HepG2 (cell line): ENCODE measurements around the gene C1orf216. TPM values are rescaled to one million over a fixed set of nuclear protein-coding genes. Genes with fewer than 3 reads are reported as not detected.

ENCODE experiments used
- ATAC-seq: fragments of 200-7000 bp; cut with Tn5 transposase; 3 replicates; pipeline ENCODE4 v1.9.1; 2020; ENCODE audit warnings: mild to moderate bottlenecking, moderate library complexity
- BruUV-seq: library from RNA; stranded (reverse); fragments of 400-500 nt; replicated peaks from 2 replicates; lab custom pipeline; 2021; lab: Mats Ljungman, UMichigan
- CTCF ChIA-PET: fragments of 300-600 bp; formaldehyde crosslinking; extraction: SDS; loops from one replicate; lab custom pipeline; 2021; ENCODE audit warnings: low total read pairs, inconsistent platforms, low intra/inter-chr PET ratio; lab: Yijun Ruan, JAX
- POLR2A ChIA-PET: fragments of 350-600 bp; sonication (Branson Sonifier 250); formaldehyde crosslinking; loops from one replicate; lab custom pipeline; 2020; ENCODE audit warnings: antibody characterized with exemption, inconsistent platforms; lab: Yijun Ruan, JAX
- DNase-seq: peaks from one replicate; pipeline ENCODE4 v3.0.0-alpha.2; 2015; ENCODE audit warnings: low spot score
- FAIRE-seq: peaks from 3 replicates; lab custom pipeline; 2011; peaks lifted over from hg19 to GRCh38; lab: Jason Lieb, UNC
- H2AFZ ChIP-seq: one replicate; pipeline ENCODE4 v1.6.1; 2011; ENCODE audit warnings: low read length, inconsistent platforms
- H3K27ac ChIP-seq: fragments of 300-600 bp; 3 replicates; pipeline ENCODE4 v1.8.0; 2011; ENCODE audit warnings: mixed run types, mild to moderate bottlenecking, mixed read lengths, low read length, inconsistent platforms; ENCODE audit not compliant: insufficient read depth; ENCODE audit errors: extremely low read length
- H3K27me3 ChIP-seq, 2 experiments: fragments of 200-600 bp in 1 of 2; 2 replicates in 1 of 2; 3 replicates in 1 of 2; pipeline versions ENCODE4 v1.6.0 to v1.8.0; 2011; ENCODE audit warnings: low read length in 2 of 2, mild to moderate bottlenecking in 2 of 2, moderate library complexity in 2 of 2, inconsistent platforms in 1 of 2; ENCODE audit not compliant: insufficient read depth in 2 of 2, control insufficient read depth in 1 of 2
- H3K36me3 ChIP-seq, 2 experiments: fragments of 200-600 bp in 1 of 2; replicated peaks in 1 of 2; 2 replicates in 1 of 2; 3 replicates in 1 of 2; pipeline versions ENCODE4 v1.5.1 to v1.8.0; 2011; ENCODE audit warnings: low read length in 2 of 2, inconsistent platforms in 1 of 2; ENCODE audit not compliant: insufficient read depth in 2 of 2, control insufficient read depth in 1 of 2
- H3K4me1 ChIP-seq: 2 replicates; pipeline ENCODE4 v1.5.1; 2012; ENCODE audit warnings: low read length, inconsistent platforms; ENCODE audit not compliant: insufficient read depth
- H3K4me2 ChIP-seq: 2 replicates; pipeline ENCODE4 v1.6.0; 2011; ENCODE audit warnings: low read depth, low read length, inconsistent platforms
- H3K4me3 ChIP-seq, 3 experiments: fragments of 200-600 bp in 1 of 3; sonication (generic), shearing (Covaris generic) in 1 of 3; replicated peaks in 1 of 3; 2 replicates each; pipeline ENCODE4 v1.5.1; 2011 to 2016; ENCODE audit warnings: low read length in 3 of 3, inconsistent platforms in 2 of 3, low read depth in 2 of 3, mild to moderate bottlenecking in 2 of 3, control low read depth in 1 of 3, mixed read lengths in 1 of 3; ENCODE audit not compliant: insufficient read depth in 1 of 3
- H3K79me2 ChIP-seq: one replicate; pipeline ENCODE4 v1.6.1; 2011; ENCODE audit warnings: low read length, inconsistent platforms; ENCODE audit not compliant: insufficient read depth
- H3K9ac ChIP-seq: 2 replicates; pipeline ENCODE4 v1.6.0; 2011; ENCODE audit warnings: mild to moderate bottlenecking, low read depth, low read length, inconsistent platforms; ENCODE audit not compliant: insufficient read depth
- H3K9me3 ChIP-seq: 2 replicates; pipeline ENCODE4 v1.5.1; 2012; ENCODE audit warnings: mild to moderate bottlenecking, low read length
- H4K20me1 ChIP-seq: 2 replicates; pipeline ENCODE4 v1.6.0; 2011; ENCODE audit warnings: inconsistent platforms, mild to moderate bottlenecking, low read length, moderate library complexity; ENCODE audit not compliant: insufficient read depth
- MAFF ChIP-seq: IDR thresholded peaks from 2 replicates; pipeline ENCODE4 v1.6.1; 2011; ENCODE audit warnings: low read depth, low read length, improper control_type of control experiment
- MAFK ChIP-seq, 2 experiments: IDR thresholded peaks in 1 of 2; conservative IDR thresholded peaks in 1 of 2; 2 replicates each; pipeline ENCODE4 v1.6.1; 2011; ENCODE audit warnings: improper control_type of control experiment in 2 of 2, low read length in 2 of 2
- NFE2L2 ChIP-seq: fragments of 150-350 bp; IDR thresholded peaks from 2 replicates; pipeline ENCODE4 v1.6.1; 2014; ENCODE audit warnings: low read length
- SNAPC2 ChIP-seq: sonication (generic); formaldehyde crosslinking; IDR thresholded peaks from 2 replicates; pipeline ENCODE4 v1.8.1; 2022; ENCODE audit warnings: mild to moderate bottlenecking, missing genetic modification reagents
- WGBS: methylation state at CpG from one replicate; pipeline ENCODE4 v1.1.6; 2017; ENCODE audit warnings: low lambda C conversion rate; 5-methylcytosine and 5-hydroxymethylcytosine counted together
- in situ Hi-C: cut with HindIII; loops from 2 replicates; pipeline ENCODE4 v1.10.0; 2017; ENCODE audit warnings: low pct_unique_long_range_greater_than_20kb; ENCODE audit not compliant: extremely low pct_ligation_motif_present
- intact Hi-C: fragments of 100-400 bp; cut with micrococcal nuclease; formaldehyde crosslinking; loops from one replicate; pipeline ENCODE4 v1.10.0; 2022; ENCODE audit not compliant: unreplicated experiment
- polyA plus RNA-seq, 8 experiments: library from polyadenylated mRNA; depleted of rRNA in 3 of 8; stranded (reverse) in 7 of 8; unstranded in 1 of 8; fragments of >200 nt; fragmentation: Illumina TruSeq in 4 of 8; extraction: Trizol in 4 of 8; gene quantifications; 2 replicates each; pipeline versions ENCODE4 v1.2.1 to v1.2.3, GENCODE V29; 2011 to 2016; ENCODE audit warnings: low read depth in 4 of 8, missing spikeins in 1 of 8, mixed read lengths in 1 of 8; ENCODE audit not compliant: insufficient read depth in 1 of 8
- total RNA-seq, 5 experiments: library from RNA; depleted of rRNA; stranded (reverse); fragments of >200 nt; fragmentation: Illumina TruSeq; extraction: Trizol; gene quantifications; 2 replicates each; pipeline ENCODE4 v1.2.3, GENCODE V29; 2016; ENCODE audit warnings: low read depth in 1 of 5
- TF ChIP-seq, protein P1 (sequence below): sonication (generic); formaldehyde crosslinking; IDR thresholded peaks from 2 replicates; pipeline ENCODE4 v1.4.0; 2020; ENCODE audit warnings: missing genetic modification reagents, mild to moderate bottlenecking, borderline replicate concordance

The C1orf216 gene
- total and polyA plus RNA-seq, 2 of the 13 experiments (the other 11 are each of a cell fraction or from before 2014, with no cell fraction given) = 0.48 to 1.1 TPM

DNA sequence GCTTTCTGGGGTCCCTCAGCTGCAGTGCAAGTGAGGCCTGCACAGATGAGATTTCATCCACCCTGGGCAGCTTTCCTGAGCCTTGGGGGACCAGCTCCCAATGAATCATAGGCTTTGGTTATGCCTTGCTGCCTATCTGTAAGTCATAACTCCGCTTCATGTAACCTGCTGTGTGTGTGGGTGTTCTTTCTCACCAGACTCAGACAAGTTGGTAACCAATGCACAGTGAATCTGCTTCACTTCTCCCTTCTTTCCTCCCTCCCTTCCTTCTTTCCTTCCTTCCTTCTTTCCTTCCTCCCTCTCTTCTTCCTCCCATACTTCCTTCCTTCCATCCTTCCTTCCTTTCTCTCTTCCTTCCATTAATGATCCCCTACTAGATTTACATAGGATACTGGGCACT is 42.9 kb downstream of the C1orf216 start (continued):
- TF ChIP-seq, protein P1, sequence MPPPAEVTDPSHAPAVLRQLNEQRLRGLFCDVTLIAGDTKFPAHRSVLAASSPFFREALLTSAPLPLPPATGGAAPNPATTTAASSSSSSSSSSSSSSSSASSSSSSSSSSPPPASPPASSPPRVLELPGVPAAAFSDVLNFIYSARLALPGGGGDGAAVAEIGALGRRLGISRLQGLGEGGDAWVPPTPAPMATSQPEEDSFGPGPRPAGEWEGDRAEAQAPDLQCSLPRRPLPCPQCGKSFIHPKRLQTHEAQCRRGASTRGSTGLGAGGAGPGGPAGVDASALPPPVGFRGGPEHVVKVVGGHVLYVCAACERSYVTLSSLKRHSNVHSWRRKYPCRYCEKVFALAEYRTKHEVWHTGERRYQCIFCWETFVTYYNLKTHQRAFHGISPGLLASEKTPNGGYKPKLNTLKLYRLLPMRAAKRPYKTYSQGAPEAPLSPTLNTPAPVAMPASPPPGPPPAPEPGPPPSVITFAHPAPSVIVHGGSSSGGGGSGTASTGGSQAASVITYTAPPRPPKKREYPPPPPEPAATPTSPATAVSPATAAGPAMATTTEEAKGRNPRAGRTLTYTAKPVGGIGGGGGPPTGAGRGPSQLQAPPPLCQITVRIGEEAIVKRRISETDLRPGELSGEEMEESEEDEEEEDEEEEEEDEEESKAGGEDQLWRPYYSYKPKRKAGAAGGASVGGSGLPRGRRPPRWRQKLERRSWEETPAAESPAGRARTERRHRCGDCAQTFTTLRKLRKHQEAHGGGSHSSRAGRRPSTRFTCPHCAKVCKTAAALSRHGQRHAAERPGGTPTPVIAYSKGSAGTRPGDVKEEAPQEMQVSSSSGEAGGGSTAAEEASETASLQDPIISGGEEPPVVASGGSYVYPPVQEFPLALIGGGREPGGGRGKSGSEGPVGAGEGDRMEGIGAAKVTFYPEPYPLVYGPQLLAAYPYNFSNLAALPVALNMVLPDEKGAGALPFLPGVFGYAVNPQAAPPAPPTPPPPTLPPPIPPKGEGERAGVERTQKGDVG (CRISPR knock-in tag) = no peak

DNA sequence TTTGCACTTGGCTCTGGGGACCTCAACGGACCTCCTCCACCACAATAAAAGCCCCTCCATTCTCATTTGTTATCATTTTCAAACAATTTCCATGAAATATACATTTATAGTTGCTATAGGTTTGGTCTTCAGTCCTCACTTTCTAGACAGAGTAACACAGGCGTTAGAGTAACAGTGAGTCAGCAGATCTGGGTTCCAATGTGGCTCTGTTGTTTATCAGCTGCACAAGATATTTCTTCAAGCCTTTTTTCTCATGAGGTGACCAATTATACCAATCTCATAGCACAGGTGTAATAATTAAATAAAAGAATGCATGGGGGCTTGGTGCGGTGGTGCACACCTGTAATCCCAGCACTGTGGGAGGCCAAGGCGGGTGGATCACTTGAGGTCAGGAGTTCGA is 44.6 kb downstream of the C1orf216 start:
- no peak overlapping the region for H2AFZ ChIP-seq
- no peak overlapping the region for H3K27ac ChIP-seq
- H3K79me2 ChIP-seq = no peaks in the 10 kb centered on the region
- CTCF ChIA-PET = no interaction called here
- no TSS peak for BruUV-seq
- 41% methylated on average over 5 of the region's 5 CpGs for WGBS
- TF ChIP-seq MAFF (peak; percentile 13; the same call in 1 of the 2 replicates), SNAPC2 (CRISPR knock-in tag) (no peak), NFE2L2 (peak; percentile 63), MAFK (conservative IDR thresholded peaks at IDR 0.05 in 1 of 2, IDR thresholded peaks at IDR 0.05 in 1 of 2; ENCODE audit: low read length in 2 of 2) (peak; percentile 43 to 54; a peak in 3 of 4 replicates)
- TF ChIP-seq, all 625 proteins: peak for 3
- no peaks in the 10 kb centered on the region for H3K9me3 ChIP-seq
- H3K9ac ChIP-seq = no peak overlapping the region
- FAIRE-seq (no peak), DNase-seq (no peak), ATAC-seq (no peak)
- H3K4me3 ChIP-seq = no peak overlapping the region
- no peaks in the 10 kb centered on the region for H3K4me1 ChIP-seq
- H4K20me1 ChIP-seq = no peaks in the 10 kb centered on the region
- POLR2A ChIA-PET = no interaction called here
- intact Hi-C loops = no loop called here
- in situ Hi-C loops = no loop called here
- H3K36me3 ChIP-seq = no peaks in the 10 kb centered on the region
- peaks cover 2 to 18% of the 10 kb centered on the region in 2 experiments; a peak in 4 of 5 replicates for H3K27me3 ChIP-seq
- no peak overlapping the region for H3K4me2 ChIP-seq
